OCI-LY3 (cell line): Measurements from ENCODE around the gene C10orf71.

Source experiments
- H2AFZ ChIP-seq: fragments of 200-600, 300-600 bp; shearing (Covaris generic); 2 replicates; pipeline ENCODE4 v1.6.0; 2014; ENCODE audit warnings: antibody characterized with exemption, low read depth, low read length
- H3K27ac ChIP-seq: fragments of 200-600, 300-600 bp; sonication (generic); 2 replicates; pipeline ENCODE4 v1.5.1; 2014; ENCODE audit warnings: mild to moderate bottlenecking, low read length, moderate library complexity, mixed read lengths
- H3K27me3 ChIP-seq: fragments of 200-600, 300-600 bp; sonication (generic); 2 replicates; pipeline ENCODE4 v1.6.1; 2014; ENCODE audit warnings: low read depth, low read length, mixed read lengths
- H3K36me3 ChIP-seq: fragments of 200-600, 300-600 bp; sonication (generic); replicated peaks from 2 replicates; pipeline ENCODE3; 2014; ENCODE audit warnings: low read depth, low read length, mixed read lengths
- H3K4me1 ChIP-seq: fragments of 300-600, 200-600 bp; sonication (generic); 2 replicates; pipeline ENCODE4 v1.6.1; 2014; ENCODE audit warnings: low read length, mixed read lengths
- H3K4me2 ChIP-seq: fragments of 200-600, 300-600 bp; sonication (generic); 2 replicates; pipeline ENCODE4 v1.6.1; 2014; ENCODE audit warnings: low read length, mixed read lengths
- H3K4me3 ChIP-seq: fragments of 300-600, 200-600 bp; sonication (generic); 2 replicates; pipeline ENCODE4 v1.5.1; 2014; ENCODE audit warnings: antibody characterized with exemption, mild to moderate bottlenecking, low read length, moderate library complexity
- H3K79me2 ChIP-seq: fragments of 300-600, 200-600 bp; shearing (Covaris generic); 2 replicates; pipeline ENCODE4 v1.6.1; 2014; ENCODE audit warnings: mild to moderate bottlenecking, low read length, mixed read lengths
- H3K9ac ChIP-seq: fragments of 300-600, 200-600 bp; shearing (Covaris generic); 2 replicates; pipeline ENCODE4 v1.6.0; 2014; ENCODE audit warnings: mild to moderate bottlenecking, low read length, moderate library complexity
- H3K9me3 ChIP-seq: fragments of 200-600, 300-600 bp; shearing (Covaris generic); 2 replicates; pipeline ENCODE4 v1.6.1; 2014; ENCODE audit warnings: low read length, mixed read lengths; ENCODE audit not compliant: insufficient read depth
- H4K20me1 ChIP-seq: fragments of 200-600, 300-600 bp; sonication (generic); 2 replicates; pipeline ENCODE4 v1.6.1; 2016; ENCODE audit warnings: low read length, mixed read lengths; ENCODE audit not compliant: insufficient read depth
- CTCF ChIP-seq: fragments of 200-600, 300-600 bp; sonication (generic); IDR thresholded peaks from 2 replicates; pipeline ENCODE4 v1.5.1; 2014; ENCODE audit warnings: antibody characterized with exemption, low read length, low read depth
- EZH2phosphoT487 ChIP-seq: fragments of 200-600 bp; shearing (Covaris generic); IDR thresholded peaks from 2 replicates; pipeline ENCODE4 v1.6.1; 2018; ENCODE audit warnings: antibody characterized with exemption, mixed run types, low read depth

The C10orf71 gene

DNA sequence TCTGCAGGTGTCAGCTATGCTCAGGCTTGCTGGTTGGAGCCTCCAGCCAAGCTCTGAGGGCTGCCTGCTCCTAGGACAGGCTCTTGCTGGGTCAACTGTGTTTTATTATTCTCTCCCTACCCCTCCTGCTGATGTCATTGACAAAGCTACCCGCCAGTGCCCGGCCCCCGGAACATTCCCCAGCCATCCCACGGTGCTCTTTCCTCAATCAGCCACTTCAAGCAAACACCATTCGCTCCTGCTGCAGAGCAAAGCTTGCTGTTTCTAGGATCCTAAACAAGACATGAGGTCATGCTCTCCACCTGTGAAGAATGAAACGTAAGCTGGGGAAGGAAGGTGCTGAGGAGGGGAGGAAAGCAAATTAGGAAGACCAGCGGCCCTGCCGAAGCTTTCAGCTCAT is 2.1 kb upstream of the C10orf71 start:
- Histone ChIP-seq H3K9me3 (no peaks in the 10 kb centered on the region), H4K20me1 (no peaks in the 10 kb centered on the region), H3K4me1 (no peaks in the 10 kb centered on the region), H3K9ac (no peak overlapping the region), H3K4me3 (no peak overlapping the region), H3K79me2 (no peaks in the 10 kb centered on the region), H3K4me2 (no peak overlapping the region), H3K36me3 (no peaks in the 10 kb centered on the region), H2AFZ (no peak overlapping the region), H3K27me3 (0 out of 2 replicates have a peak, but pooled peaks cover 3% of the 10 kb centered on the region), H3K27ac (no peak overlapping the region)
- TF ChIP-seq EZH2phosphoT487 = no peak
- TF ChIP-seq CTCF = no peak

DNA sequence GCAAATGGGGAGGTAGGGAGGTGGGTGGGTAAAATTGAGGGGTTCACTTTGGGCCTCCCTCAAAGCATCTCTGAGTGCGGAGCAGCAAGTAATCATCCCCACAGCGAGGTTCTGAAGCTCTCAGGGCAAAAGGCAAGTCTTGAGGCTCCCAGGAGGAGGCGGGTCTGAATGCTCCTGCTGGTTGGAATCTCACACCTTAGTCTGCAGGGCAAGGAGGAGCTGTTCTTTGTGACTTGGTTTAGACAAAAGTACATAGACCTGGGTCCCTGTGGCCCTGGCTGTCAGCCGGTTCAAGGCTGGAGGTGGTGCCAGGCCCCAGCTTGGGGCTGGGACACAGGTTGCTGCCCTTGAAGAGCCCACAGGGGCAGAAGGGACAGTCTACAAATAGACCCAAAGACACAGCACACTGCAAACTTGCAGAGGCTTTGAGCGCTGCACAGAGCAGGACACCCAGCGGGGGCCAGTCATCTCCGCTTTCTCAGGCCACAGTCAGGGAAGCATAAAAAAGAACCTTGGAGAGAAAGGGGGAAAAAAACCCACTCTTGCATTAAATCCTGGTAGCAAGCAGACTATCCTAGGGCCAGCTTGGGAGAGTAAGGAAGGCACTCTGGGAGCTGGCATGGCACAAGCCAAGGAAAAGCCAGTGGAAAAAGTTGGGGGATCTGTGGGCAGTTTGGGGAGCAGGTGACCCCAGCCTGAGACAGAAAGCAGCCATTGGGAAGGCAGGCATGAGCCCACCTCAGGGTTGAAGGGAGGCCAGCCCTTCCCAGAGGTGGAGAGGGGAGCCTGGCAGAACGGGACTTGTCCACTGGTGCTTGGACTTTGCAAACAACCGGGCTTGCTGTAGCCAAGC is 926 bp upstream of the C10orf71 start:
- H3K36me3 ChIP-seq = no peaks in the 10 kb centered on the region
- no peak overlapping the region for H2AFZ ChIP-seq
- H3K9ac ChIP-seq = no peak overlapping the region
- H3K4me1 ChIP-seq = no peaks in the 10 kb centered on the region
- H3K79me2 ChIP-seq = no peaks in the 10 kb centered on the region
- no peaks in the 10 kb centered on the region for H4K20me1 ChIP-seq
- no peak overlapping the region for H3K4me2 ChIP-seq
- TF ChIP-seq EZH2phosphoT487 = no peak
- no peak for TF ChIP-seq CTCF
- H3K27ac ChIP-seq = no peak overlapping the region
- H3K4me3 ChIP-seq = no peak overlapping the region
- no peaks in the 10 kb centered on the region for H3K27me3 ChIP-seq
- no peaks in the 10 kb centered on the region for H3K9me3 ChIP-seq

DNA sequence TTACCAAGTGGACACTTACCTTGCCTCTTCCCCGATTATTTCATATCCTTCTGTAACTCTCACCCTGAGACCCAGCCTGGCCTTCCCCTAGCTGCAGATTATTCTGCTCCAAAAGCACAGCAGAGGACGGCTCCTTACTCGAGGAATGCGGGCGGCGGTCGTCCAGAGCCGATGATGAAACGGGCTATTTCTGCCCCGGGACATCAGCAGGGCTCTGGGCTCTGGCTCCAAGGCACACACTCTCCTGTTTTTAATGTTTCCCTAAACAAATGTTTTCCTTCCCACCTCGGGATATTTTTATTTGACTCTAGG is 343 bp upstream of the C10orf71 start:
- Histone ChIP-seq H3K36me3 (no peaks in the 10 kb centered on the region), H2AFZ (no peak overlapping the region), H3K4me3 (no peak overlapping the region), H3K4me1 (no peaks in the 10 kb centered on the region), H3K27me3 (peaks cover 2% of the 10 kb centered on the region; the same call in 1 of the 2 replicates), H3K9me3 (no peaks in the 10 kb centered on the region), H3K9ac (no peak overlapping the region), H3K4me2 (no peak overlapping the region), H4K20me1 (no peaks in the 10 kb centered on the region), H3K27ac (no peak overlapping the region), H3K79me2 (no peaks in the 10 kb centered on the region)
- TF ChIP-seq EZH2phosphoT487 = no peak
- TF ChIP-seq CTCF = no peak

GRCh38 chr10:49299816-49300139 is 808 bp downstream of the C10orf71 start:
- no peak overlapping the region for H3K9ac ChIP-seq
- H3K4me1 ChIP-seq = no peaks in the 10 kb centered on the region
- H3K27ac ChIP-seq = no peak overlapping the region

More at GRCh38 chr10:49299816-49300139, 808 bp downstream of the C10orf71 start:
- H3K79me2 ChIP-seq = no peaks in the 10 kb centered on the region
- no peaks in the 10 kb centered on the region for H3K36me3 ChIP-seq
- TF ChIP-seq EZH2phosphoT487 = no peak
- TF ChIP-seq CTCF = no peak
- no peaks in the 10 kb centered on the region for H3K9me3 ChIP-seq
- no peak overlapping the region for H3K4me3 ChIP-seq
- no peak overlapping the region for H2AFZ ChIP-seq
- H4K20me1 ChIP-seq = no peaks in the 10 kb centered on the region
- peaks cover 13% of the 10 kb centered on the region; the same call in 1 of the 2 replicates for H3K27me3 ChIP-seq
- no peak overlapping the region for H3K4me2 ChIP-seq
